HUES6 (cell line): ENCODE data around the gene APOL2.

Experiments used
- H3K27ac ChIP-seq: 2 replicates; pipeline ENCODE4 v1.7.0; 2013; ENCODE audit warnings: low read depth, mild to moderate bottlenecking, low read length, inconsistent platforms
- H3K27me3 ChIP-seq: 2 replicates; pipeline ENCODE4 v1.6.1; 2013; ENCODE audit warnings: low read length; ENCODE audit not compliant: control insufficient read depth, insufficient read depth
- H3K36me3 ChIP-seq: 2 replicates; pipeline ENCODE4 v1.6.1; 2013; ENCODE audit warnings: low read length; ENCODE audit not compliant: control insufficient read depth, insufficient read depth
- H3K4me1 ChIP-seq: 2 replicates; pipeline ENCODE4 v1.6.1; 2013; ENCODE audit warnings: low read length; ENCODE audit not compliant: control insufficient read depth, insufficient read depth
- H3K4me3 ChIP-seq: 2 replicates; pipeline ENCODE4 v1.5.1; 2013; ENCODE audit warnings: low read depth, low read length
- H3K9ac ChIP-seq: one replicate; pipeline ENCODE4 v1.6.1; 2013; ENCODE audit warnings: mild to moderate bottlenecking, low read length
- H3K9me3 ChIP-seq: 2 replicates; pipeline ENCODE4 v1.6.1; 2013; ENCODE audit warnings: low read depth, low read length; ENCODE audit not compliant: control insufficient read depth, insufficient read depth

APOL2 gene, protein sequence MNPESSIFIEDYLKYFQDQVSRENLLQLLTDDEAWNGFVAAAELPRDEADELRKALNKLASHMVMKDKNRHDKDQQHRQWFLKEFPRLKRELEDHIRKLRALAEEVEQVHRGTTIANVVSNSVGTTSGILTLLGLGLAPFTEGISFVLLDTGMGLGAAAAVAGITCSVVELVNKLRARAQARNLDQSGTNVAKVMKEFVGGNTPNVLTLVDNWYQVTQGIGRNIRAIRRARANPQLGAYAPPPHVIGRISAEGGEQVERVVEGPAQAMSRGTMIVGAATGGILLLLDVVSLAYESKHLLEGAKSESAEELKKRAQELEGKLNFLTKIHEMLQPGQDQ

DNA sequence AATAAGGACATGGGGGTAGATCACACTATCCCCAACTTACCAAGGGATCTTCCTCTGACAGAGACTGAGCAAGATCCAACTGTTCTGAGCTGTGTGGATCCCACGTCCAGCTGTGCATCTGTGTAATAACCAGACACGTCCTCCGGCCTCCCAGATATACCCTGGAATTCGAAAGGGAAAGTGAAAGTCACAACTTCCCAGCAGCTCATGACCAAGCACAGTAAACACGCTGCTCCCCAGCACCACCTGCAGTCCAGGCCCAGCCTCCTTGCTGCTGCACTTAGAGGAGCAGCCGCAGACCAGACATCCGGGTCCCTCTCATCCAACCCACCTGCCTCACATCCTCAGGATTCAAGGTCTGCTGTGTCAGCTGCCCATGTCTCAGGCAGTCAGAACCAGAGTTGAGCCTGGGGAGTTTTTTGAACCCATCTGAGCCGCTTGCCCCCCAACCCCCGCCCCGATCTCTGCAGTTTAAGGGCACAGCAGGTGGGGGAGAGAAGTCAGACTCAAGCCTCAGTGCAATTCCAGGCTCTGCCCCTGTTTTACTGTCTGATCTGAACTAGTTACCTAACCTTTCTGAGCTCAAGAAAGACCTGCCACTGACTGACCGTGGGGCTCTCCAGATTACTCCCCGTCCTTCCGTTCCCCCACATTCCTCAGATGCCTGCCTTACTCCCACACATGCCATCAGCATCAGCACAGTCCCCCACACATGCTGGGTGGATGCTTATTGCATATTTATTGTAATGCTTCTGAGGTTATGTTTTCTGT lies at the start of gene APOL2:
TSS of gene APOL2 (minus strand) at position 127 of the 771 bp plus-strand sequence. CDS start 6,365 bp downstream, outside the sequence.
- Histone ChIP-seq H3K27ac (no peak within 1 kb of the TSS), H3K4me3 (peak within 1 kb of the TSS; percentile 67), H3K9ac (peak within 1 kb of the TSS; percentile 24), H3K27me3 (no peaks in the 10 kb centered on the region), H3K4me1 (peaks cover 15% of the 10 kb centered on the region), H3K9me3 (no peaks in the 10 kb centered on the region), H3K36me3 (peaks cover 5% of the 10 kb centered on the region; the same call in 1 of the 2 replicates)

DNA sequence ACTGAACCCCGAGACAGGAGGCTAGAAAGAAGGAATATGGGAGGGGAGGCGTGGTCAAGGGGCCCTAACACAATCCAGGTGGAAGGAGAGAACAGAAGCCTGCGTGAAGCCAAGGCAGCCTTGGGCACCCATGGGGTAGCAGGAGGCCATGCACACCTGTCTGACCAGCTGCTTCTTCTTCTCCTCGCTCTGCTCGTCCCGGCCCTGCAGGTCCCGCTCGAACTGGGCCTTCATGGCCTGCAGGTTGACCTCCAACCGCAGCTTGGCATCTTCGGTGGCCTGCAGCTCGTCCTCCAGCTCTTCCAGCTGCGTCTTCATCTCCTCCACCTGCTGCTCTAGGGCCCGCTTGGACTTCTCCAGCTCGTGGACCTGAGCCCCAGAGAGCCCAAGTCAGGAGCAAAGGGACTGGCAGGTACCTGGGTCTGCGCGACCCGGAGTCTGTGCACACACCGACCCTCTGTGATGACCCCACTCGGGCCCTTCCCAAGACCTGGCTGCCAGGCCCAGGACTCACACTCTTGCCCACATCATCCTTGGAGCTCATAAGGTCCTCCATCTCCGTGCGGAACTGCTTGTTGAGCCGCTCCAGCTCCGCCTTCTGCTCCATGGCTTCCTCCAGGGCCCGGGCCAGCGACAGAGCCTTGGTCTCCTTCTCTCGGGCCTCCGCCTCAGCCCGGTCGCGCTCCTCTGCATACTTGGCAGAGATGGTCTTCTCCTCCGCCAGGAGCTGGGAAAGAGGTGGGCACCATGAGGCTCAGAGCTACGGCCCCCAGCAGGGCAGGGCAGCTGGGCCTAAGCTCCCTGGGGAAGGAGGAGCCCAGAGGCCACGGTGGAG lies 49.5 kb upstream of the APOL2 start:
- Histone ChIP-seq H3K9me3 (peaks cover 7% of the 10 kb centered on the region; the same call in 1 of the 2 replicates), H3K4me3 (no peak overlapping the region), H3K27me3 (no peaks in the 10 kb centered on the region), H3K36me3 (peaks cover 83% of the 10 kb centered on the region), H3K27ac (no peak overlapping the region), H3K9ac (no peak overlapping the region), H3K4me1 (no peaks in the 10 kb centered on the region)

DNA sequence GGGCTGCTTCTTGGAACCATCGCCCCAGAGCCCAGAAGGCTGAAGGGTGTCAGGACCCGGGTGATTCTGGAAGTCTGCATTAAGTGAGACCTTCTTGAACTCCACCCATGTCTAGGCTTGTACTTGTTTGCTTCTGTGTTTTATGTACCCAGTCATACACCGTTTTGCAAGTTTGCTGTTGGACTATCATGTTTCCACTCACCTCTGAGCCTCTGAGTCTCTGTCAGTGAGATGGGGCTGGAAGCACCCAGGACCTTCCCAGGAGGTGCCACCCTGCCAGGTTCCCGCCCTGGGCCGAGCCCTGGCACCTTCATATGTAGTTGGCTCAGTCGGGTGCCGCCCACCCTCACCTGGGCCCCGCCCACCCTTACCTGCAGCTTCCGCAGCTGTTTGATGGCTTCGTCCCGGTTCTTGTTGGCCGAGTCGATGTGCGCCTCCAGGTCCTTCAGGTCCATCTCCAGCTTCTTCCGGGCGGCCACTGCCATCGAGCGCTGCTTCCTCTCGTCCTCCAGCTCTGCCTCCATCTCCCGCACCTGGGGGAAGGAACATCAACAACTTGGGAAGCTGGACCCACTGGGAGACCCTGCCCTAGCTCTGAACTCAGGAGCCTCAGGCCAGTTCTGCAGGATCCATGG lies 48.7 kb upstream of the APOL2 start:
- no peaks in the 10 kb centered on the region for H3K27me3 ChIP-seq
- H3K9ac ChIP-seq = no peak overlapping the region
- H3K36me3 ChIP-seq = peaks cover 82% of the 10 kb centered on the region
- H3K9me3 ChIP-seq = peaks cover 7% of the 10 kb centered on the region; the same call in 1 of the 2 replicates
- H3K4me3 ChIP-seq = no peak overlapping the region
- H3K4me1 ChIP-seq = no peaks in the 10 kb centered on the region
- no peak overlapping the region for H3K27ac ChIP-seq

DNA sequence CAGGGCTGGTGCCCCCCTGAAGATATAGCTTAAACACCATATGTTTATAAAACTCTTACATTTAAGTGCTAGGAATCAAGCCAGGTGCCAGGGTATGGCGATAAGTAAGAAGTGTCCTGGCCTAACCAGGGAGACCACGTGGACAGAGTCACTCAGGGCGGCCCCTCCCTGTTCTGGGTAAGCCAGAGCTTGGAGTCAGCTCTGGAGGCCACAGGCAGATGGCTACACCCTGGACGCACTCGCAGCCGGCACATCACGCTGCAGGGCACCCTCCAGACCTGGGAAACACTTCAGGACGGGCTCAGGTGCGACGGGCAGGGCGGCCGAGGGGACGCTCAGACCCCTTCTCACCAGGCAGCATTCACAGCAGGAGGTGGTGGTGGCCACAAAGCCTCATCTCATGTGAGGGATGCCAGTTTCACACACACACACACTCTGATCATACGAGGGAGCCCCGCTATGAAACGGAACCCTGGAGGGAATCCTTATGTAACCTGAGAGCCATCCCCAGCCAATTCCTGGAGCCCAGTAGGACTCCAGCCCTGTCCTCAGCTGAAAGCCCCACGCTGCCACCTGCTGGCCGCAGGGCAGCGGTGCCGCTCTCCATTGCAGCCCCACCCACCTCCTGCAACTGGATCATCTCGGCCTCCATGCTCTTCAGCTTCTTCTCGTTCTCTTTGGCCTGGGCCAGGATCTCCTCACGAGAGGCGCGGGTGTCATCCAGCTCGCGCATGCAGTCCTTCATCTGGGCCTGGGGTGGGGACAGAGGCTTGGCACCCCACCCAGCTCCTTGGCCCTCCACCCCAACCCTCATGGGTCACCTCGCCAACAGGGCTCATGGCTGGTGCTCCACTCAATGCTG lies 47.0 kb upstream of the APOL2 start:
- peak overlapping the region; percentile 22 for H3K9ac ChIP-seq
- no peaks in the 10 kb centered on the region for H3K4me1 ChIP-seq
- no peaks in the 10 kb centered on the region for H3K9me3 ChIP-seq
- H3K27ac ChIP-seq = peak overlapping the region; percentile 15; the same call in 1 of the 2 replicates
- no peak overlapping the region for H3K4me3 ChIP-seq
- no peaks in the 10 kb centered on the region for H3K27me3 ChIP-seq
- peaks cover 83% of the 10 kb centered on the region for H3K36me3 ChIP-seq

DNA sequence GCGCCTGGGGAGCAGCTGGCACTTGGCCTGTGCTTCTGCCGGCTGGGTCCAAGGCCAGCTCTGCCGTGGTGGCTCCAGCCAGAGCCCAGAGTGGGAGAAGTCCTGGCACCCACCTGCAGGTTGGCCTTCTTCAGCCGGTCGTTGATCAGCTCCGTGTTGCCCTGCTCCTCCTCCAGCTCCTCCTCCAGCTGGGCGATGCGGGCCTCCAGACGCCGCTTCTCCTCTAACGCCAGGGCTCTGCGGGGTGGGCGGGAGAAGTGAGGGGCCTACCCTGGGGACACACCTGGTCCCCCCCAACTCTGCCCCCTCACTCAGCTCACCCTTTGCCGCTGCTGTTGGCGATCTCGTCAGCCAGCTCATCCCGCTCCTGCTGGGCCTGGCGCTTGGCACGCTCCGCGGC lies 46.2 kb upstream of the APOL2 start:
- no peaks in the 10 kb centered on the region for H3K27me3 ChIP-seq
- no peak overlapping the region for H3K4me3 ChIP-seq
- 0 out of 2 replicates have a peak overlapping the region, but pooled peaks have one; percentile 15 for H3K27ac ChIP-seq
- no peak overlapping the region for H3K9ac ChIP-seq
- no peaks in the 10 kb centered on the region for H3K4me1 ChIP-seq
- peaks cover 89% of the 10 kb centered on the region for H3K36me3 ChIP-seq
- H3K9me3 ChIP-seq = no peaks in the 10 kb centered on the region

DNA sequence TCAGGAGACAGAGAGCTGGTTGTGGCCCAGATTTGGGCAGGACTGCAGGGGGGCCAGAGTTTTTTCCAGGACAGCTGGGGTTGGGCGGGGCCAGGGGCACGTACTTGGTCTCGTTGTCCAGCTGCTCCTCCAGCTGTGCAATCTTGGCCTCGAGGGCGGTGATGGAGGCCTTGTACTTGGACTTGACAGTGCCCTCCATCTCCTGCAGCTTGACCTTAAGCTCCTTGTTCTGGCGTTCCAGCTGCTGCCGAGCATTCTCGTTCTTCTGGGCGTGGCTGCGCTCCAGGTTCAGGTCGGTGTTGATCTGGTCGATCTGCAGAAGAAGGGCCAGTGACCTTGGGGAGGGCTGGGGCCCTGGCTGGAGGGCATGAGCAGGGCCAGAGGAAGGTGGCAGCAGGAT lies 45.7 kb upstream of the APOL2 start:
- no peak overlapping the region for H3K27ac ChIP-seq
- H3K4me3 ChIP-seq = no peak overlapping the region
- H3K9me3 ChIP-seq = no peaks in the 10 kb centered on the region
- no peaks in the 10 kb centered on the region for H3K4me1 ChIP-seq
- H3K9ac ChIP-seq = no peak overlapping the region
- H3K36me3 ChIP-seq = peaks cover 92% of the 10 kb centered on the region
- no peaks in the 10 kb centered on the region for H3K27me3 ChIP-seq

DNA sequence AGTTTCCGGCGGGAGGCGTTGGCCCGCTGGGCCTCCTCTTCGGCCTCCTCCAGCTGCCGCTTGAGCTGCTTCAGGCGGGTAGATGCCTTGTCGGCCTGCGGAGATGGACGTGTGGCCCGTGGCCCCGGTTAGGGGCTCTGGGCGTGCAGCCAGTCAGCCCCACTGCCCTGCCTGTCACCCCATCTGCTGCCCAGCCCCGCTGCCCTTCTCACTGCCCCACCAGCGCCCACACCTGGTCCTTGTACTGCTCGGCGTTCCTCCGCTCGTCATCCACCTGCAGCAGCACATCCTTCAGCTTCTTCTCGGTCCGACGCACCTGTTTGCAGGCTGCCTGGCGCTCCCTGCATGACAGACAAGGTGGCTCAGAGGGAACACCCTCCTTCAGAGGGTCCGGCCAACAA lies 44.8 kb upstream of the APOL2 start:
- peaks cover 84% of the 10 kb centered on the region for H3K36me3 ChIP-seq
- H3K27ac ChIP-seq = no peak overlapping the region
- no peaks in the 10 kb centered on the region for H3K27me3 ChIP-seq
- H3K4me3 ChIP-seq = no peak overlapping the region
- no peaks in the 10 kb centered on the region for H3K9me3 ChIP-seq
- no peak overlapping the region for H3K9ac ChIP-seq
- no peaks in the 10 kb centered on the region for H3K4me1 ChIP-seq

DNA sequence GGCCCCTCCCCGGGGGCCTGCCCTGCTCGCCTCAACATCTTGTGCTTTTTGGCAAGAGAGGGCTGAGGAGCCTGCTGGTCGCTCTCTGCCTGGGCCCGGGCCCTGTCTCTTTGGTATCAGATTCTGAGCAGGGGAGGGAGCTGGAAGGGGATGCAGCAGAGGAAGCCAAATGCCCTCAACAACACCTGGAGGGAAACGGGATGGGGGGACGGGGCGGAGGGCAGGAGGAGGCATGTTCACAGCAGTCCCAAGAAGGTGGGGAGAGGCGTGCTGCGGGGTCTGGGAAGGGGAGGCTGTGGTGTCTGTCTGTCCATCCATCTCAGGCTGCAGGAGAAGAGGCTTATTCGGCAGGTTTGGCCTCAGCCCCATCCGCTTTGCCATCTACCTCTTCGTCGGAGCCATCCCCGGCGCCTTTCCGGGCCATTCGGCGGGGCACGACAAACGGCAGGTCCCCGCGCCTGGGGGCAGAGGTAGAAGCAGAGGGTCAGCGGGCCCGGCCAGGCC lies 43.1 kb upstream of the APOL2 start:
- Histone ChIP-seq H3K36me3 (peaks cover 69% of the 10 kb centered on the region), H3K4me1 (peaks cover 4% of the 10 kb centered on the region), H3K27ac (no peak overlapping the region), H3K4me3 (no peak overlapping the region), H3K9me3 (no peaks in the 10 kb centered on the region), H3K27me3 (no peaks in the 10 kb centered on the region), H3K9ac (no peak overlapping the region)

DNA sequence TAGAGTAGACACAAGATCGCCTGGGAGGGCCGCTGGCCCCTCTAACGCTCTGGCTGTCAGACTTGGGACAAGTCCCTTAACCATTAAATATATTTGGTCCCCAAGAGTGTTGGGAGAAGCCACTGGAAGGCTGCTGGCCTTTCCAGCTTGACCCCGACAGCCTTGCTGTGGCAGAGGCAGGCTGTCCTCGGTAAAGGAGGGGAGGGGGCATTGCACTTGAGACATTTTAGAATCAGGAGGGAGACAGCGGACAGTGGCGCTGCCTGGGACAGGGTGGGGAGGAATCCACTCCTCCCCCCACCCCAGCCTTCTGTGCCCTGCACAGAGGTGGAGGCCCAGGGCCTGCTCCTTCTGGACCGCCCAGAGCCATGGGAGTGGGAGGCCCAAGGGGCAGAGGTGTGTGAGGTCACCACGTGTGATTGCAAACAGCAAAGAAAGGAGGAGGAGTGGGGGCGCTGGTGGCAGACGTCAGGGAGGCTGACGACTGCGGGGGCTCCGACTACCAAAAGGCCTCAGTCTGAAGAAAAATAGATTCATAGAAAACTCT lies 42.5 kb upstream of the APOL2 start:
- H3K9ac ChIP-seq = no peak overlapping the region
- H3K4me3 ChIP-seq = no peak overlapping the region
- H3K27ac ChIP-seq = no peak overlapping the region
- H3K27me3 ChIP-seq = no peaks in the 10 kb centered on the region
- H3K36me3 ChIP-seq = peaks cover 65% of the 10 kb centered on the region
- peaks cover 4% of the 10 kb centered on the region for H3K4me1 ChIP-seq
- H3K9me3 ChIP-seq = no peaks in the 10 kb centered on the region
